HepG2 (cell line): Measurements from ENCODE around the gene SLC29A1. TPM values are rescaled to one million over a fixed set of nuclear protein-coding genes. Genes with fewer than 3 reads are reported as not detected.

Experiments used
- ATM ChIP-seq: fragments of 450-650 bp; IDR thresholded peaks from 2 replicates; pipeline ENCODE4 v1.7.1; 2017; ENCODE audit warnings: mild to moderate bottlenecking, borderline replicate concordance
- EED ChIP-seq: sonication (generic); formaldehyde crosslinking; IDR thresholded peaks from 2 replicates; pipeline ENCODE4 v1.5.0; 2020; ENCODE audit warnings: mild to moderate bottlenecking, missing genetic modification reagents
- HNF4A ChIP-seq: sonication (generic); formaldehyde crosslinking; IDR thresholded peaks from 2 replicates; pipeline ENCODE4 v1.4.0; 2020; ENCODE audit warnings: missing genetic modification reagents
- ISX ChIP-seq: sonication (generic); formaldehyde crosslinking; conservative IDR thresholded peaks from 2 replicates; pipeline ENCODE4 v1.5.0; 2020; ENCODE audit warnings: missing genetic modification reagents
- KDM3A ChIP-seq: IDR thresholded peaks from 2 replicates; pipeline ENCODE4 v1.6.1; 2018; ENCODE audit warnings: low read depth, missing compliant biosample characterization
- KLF6 ChIP-seq: IDR thresholded peaks from 2 replicates; pipeline ENCODE4 v1.8.0; 2016; ENCODE audit warnings: missing biosample characterization, missing genetic modification reagents
- KMT2A ChIP-seq: sonication (generic); formaldehyde crosslinking; IDR thresholded peaks from 2 replicates; pipeline ENCODE4 v1.4.0; 2020; ENCODE audit warnings: missing genetic modification reagents
- MAX ChIP-seq: IDR thresholded peaks from 2 replicates; pipeline ENCODE4 v1.6.1; 2012; ENCODE audit warnings: inconsistent platforms
- NR2C2 ChIP-seq: sonication (generic); formaldehyde crosslinking; IDR thresholded peaks from 2 replicates; pipeline ENCODE4 v1.4.0; 2020; ENCODE audit warnings: missing genetic modification reagents, mild to moderate bottlenecking, moderate library complexity, borderline replicate concordance
- SAP130 ChIP-seq: IDR thresholded peaks from 2 replicates; pipeline ENCODE4 v1.6.1; 2016; ENCODE audit warnings: low read depth
- SP4 ChIP-seq: sonication (generic); formaldehyde crosslinking; IDR thresholded peaks from 2 replicates; pipeline ENCODE4 v1.8.1; 2023; ENCODE audit warnings: mild to moderate bottlenecking, missing genetic modification reagents
- YEATS4 ChIP-seq: sonication (generic); formaldehyde crosslinking; IDR thresholded peaks from 2 replicates; pipeline ENCODE4 v1.4.0; 2020; ENCODE audit warnings: missing genetic modification reagents, borderline replicate concordance
- YY1 ChIP-seq: IDR thresholded peaks from 2 replicates; pipeline ENCODE4 v1.6.1; 2011; ENCODE audit warnings: low read length, low read depth, moderate library complexity, mild to moderate bottlenecking; ENCODE audit not compliant: insufficient read depth, insufficient replicate concordance
- ZBTB21 ChIP-seq: sonication (generic); formaldehyde crosslinking; IDR thresholded peaks from 2 replicates; pipeline ENCODE4 v1.4.0; 2020; ENCODE audit warnings: missing genetic modification reagents
- ZNF138 ChIP-seq: sonication (generic); formaldehyde crosslinking; IDR thresholded peaks from 2 replicates; pipeline ENCODE4 v1.5.0; 2020; ENCODE audit warnings: mild to moderate bottlenecking, low read depth, missing genetic modification reagents
- ZNF616 ChIP-seq: sonication (generic); formaldehyde crosslinking; IDR thresholded peaks from 2 replicates; pipeline ENCODE4 v1.5.0; 2020; ENCODE audit warnings: low read depth, mild to moderate bottlenecking, missing genetic modification reagents
- ZNF747 ChIP-seq: sonication (generic); formaldehyde crosslinking; IDR thresholded peaks from 2 replicates; pipeline ENCODE4 v1.8.1; 2023; ENCODE audit warnings: missing genetic modification reagents, mild to moderate bottlenecking, borderline replicate concordance
- ZNF850 ChIP-seq: sonication (generic); formaldehyde crosslinking; conservative IDR thresholded peaks from 2 replicates; pipeline ENCODE4 v1.9.0; 2021; ENCODE audit warnings: mild to moderate bottlenecking, missing genetic modification reagents
- ZSCAN31 ChIP-seq: sonication (generic); formaldehyde crosslinking; IDR thresholded peaks from 2 replicates; pipeline ENCODE4 v1.5.0; 2020; ENCODE audit warnings: low read depth, mild to moderate bottlenecking, missing genetic modification reagents
- ZUFSP ChIP-seq: sonication (generic); formaldehyde crosslinking; IDR thresholded peaks from 2 replicates; pipeline ENCODE4 v1.9.0; 2021; ENCODE audit warnings: missing genetic modification reagents, mild to moderate bottlenecking, borderline replicate concordance
- polyA plus RNA-seq, 8 experiments: library from polyadenylated mRNA; depleted of rRNA in 3 of 8; stranded (reverse) in 7 of 8; unstranded in 1 of 8; fragments of >200 nt; fragmentation: Illumina TruSeq in 4 of 8; extraction: Trizol in 4 of 8; gene quantifications; 2 replicates each; pipeline versions ENCODE4 v1.2.1 to v1.2.3, GENCODE V29; 2011 to 2016; ENCODE audit warnings: low read depth in 4 of 8, missing spikeins in 1 of 8, mixed read lengths in 1 of 8; ENCODE audit not compliant: insufficient read depth in 1 of 8
- total RNA-seq, 5 experiments: library from RNA; depleted of rRNA; stranded (reverse); fragments of >200 nt; fragmentation: Illumina TruSeq; extraction: Trizol; gene quantifications; 2 replicates each; pipeline ENCODE4 v1.2.3, GENCODE V29; 2016; ENCODE audit warnings: low read depth in 1 of 5
- TF ChIP-seq, protein P1 (sequence below): sonication (generic); formaldehyde crosslinking; IDR thresholded peaks from 2 replicates; pipeline ENCODE4 v1.8.1; 2022; ENCODE audit warnings: low read depth, mild to moderate bottlenecking, missing genetic modification reagents
- TF ChIP-seq, protein P2 (sequence below): sonication (generic); formaldehyde crosslinking; IDR thresholded peaks from 2 replicates; pipeline ENCODE4 v1.4.0; 2020; ENCODE audit warnings: missing genetic modification reagents

SLC29A1 gene
- total and polyA plus RNA-seq, 2 of the 13 experiments (the other 11 are each of a cell fraction or from before 2014, with no cell fraction given): 43.2 to 106 TPM

DNA sequence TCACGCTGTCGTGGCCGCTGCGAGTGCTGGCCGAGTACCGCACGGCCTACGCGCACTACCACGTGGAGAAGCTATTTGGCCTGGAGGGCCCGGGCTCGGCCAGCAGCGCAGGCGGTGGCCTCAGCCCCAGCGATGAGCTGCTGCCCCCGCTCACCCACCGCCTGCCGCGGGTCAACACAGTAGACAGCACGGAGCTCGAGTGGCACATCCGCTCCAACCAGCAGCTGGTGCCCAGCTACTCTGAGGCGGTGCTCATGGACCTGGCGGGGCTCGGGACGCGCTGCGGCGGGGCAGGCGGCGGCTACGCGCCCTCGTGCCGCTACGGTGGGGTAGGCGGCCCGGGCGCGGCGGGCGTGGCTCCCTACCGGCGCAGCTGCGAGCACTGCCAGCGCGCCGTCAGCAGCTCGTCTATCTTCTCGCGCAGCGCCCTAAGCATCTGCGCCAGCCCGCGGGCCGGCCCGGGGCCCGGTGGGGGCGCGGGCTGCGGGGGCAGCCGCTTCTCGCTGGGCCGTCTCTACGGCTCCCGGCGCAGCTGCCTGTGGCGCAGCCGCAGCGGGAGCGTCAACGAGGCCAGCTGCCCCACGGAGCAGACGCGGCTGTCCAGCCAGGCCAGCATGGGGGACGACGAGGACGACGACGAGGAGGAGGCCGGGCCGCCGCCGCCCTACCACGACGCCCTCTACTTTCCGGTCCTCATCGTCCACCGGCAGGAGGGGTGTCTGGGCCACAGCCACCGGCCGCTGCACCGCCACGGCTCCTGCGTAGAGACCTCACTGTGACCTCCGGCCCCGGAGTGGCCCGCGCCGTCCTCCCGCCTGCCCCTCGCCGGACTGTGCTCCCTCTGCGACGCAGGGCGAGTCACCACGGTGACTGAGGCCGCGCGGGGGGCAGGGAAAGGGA lies 52.6 kb downstream of the SLC29A1 start (continued):
- TF ChIP-seq MAX (peak; percentile 70), KLF6 (CRISPR knock-in tag) (no peak), SAP130 (CRISPR knock-in tag) (0 out of 2 replicates have a peak, but pooled peaks have one; percentile 18), ISX (no peak), ZSCAN31 (CRISPR knock-in tag) (0 out of 2 replicates have a peak, but pooled peaks have one; percentile 40), HNF4A (CRISPR knock-in tag) (0 out of 2 replicates have a peak, but pooled peaks have one; percentile 4), NR2C2 (CRISPR knock-in tag) (peak; percentile 32; the same call in 1 of the 2 replicates), YEATS4 (CRISPR knock-in tag) (peak; percentile 32), ZUFSP (CRISPR knock-in tag) (no peak), ZNF850 (CRISPR knock-in tag) (no peak), EED (CRISPR knock-in tag) (peak; percentile 48), ZNF138 (CRISPR knock-in tag) (0 out of 2 replicates have a peak, but pooled peaks have one; percentile 69), ATM (no peak), YY1 (peak; percentile 30), SP4 (CRISPR knock-in tag) (0 out of 2 replicates have a peak, but pooled peaks have one; percentile 14), ZNF616 (CRISPR knock-in tag) (no peak), KDM3A (CRISPR knock-in tag) (0 out of 2 replicates have a peak, but pooled peaks have one; percentile 37), KMT2A (0 out of 2 replicates have a peak, but pooled peaks have one; percentile 34), ZBTB21 (no peak), ZNF747 (CRISPR knock-in tag) (no peak)
- TF ChIP-seq, protein P1, sequence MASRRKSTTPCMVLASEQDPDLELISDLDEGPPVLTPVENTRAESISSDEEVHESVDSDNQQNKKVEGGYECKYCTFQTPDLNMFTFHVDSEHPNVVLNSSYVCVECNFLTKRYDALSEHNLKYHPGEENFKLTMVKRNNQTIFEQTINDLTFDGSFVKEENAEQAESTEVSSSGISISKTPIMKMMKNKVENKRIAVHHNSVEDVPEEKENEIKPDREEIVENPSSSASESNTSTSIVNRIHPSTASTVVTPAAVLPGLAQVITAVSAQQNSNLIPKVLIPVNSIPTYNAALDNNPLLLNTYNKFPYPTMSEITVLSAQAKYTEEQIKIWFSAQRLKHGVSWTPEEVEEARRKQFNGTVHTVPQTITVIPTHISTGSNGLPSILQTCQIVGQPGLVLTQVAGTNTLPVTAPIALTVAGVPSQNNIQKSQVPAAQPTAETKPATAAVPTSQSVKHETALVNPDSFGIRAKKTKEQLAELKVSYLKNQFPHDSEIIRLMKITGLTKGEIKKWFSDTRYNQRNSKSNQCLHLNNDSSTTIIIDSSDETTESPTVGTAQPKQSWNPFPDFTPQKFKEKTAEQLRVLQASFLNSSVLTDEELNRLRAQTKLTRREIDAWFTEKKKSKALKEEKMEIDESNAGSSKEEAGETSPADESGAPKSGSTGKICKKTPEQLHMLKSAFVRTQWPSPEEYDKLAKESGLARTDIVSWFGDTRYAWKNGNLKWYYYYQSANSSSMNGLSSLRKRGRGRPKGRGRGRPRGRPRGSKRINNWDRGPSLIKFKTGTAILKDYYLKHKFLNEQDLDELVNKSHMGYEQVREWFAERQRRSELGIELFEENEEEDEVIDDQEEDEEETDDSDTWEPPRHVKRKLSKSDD (CRISPR knock-in tag): peak; percentile 13; the same call in 1 of the 2 replicates
- TF ChIP-seq, protein P2, sequence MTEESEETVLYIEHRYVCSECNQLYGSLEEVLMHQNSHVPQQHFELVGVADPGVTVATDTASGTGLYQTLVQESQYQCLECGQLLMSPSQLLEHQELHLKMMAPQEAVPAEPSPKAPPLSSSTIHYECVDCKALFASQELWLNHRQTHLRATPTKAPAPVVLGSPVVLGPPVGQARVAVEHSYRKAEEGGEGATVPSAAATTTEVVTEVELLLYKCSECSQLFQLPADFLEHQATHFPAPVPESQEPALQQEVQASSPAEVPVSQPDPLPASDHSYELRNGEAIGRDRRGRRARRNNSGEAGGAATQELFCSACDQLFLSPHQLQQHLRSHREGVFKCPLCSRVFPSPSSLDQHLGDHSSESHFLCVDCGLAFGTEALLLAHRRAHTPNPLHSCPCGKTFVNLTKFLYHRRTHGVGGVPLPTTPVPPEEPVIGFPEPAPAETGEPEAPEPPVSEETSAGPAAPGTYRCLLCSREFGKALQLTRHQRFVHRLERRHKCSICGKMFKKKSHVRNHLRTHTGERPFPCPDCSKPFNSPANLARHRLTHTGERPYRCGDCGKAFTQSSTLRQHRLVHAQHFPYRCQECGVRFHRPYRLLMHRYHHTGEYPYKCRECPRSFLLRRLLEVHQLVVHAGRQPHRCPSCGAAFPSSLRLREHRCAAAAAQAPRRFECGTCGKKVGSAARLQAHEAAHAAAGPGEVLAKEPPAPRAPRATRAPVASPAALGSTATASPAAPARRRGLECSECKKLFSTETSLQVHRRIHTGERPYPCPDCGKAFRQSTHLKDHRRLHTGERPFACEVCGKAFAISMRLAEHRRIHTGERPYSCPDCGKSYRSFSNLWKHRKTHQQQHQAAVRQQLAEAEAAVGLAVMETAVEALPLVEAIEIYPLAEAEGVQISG (CRISPR knock-in tag): 0 out of 2 replicates have a peak, but pooled peaks have one; percentile 18
